Cardiac fibroblast (primary cell): ENCODE measurements around the gene HYAL2.

ENCODE experiments used
- DNase-seq, 2 donors: peaks; one replicate each; pipeline versions ENCODE4 v3.0.0 to v3.0.0-alpha.2; 2010; ENCODE audit warnings: low read depth in 2 of 2
- H3K4me3 ChIP-seq, 2 donors: replicated peaks in 1 of 2; 1 replicate in 1 of 2; 2 replicates in 1 of 2; pipeline ENCODE4 v1.5.1; 2011; ENCODE audit warnings: low read depth in 2 of 2, low read length in 2 of 2, mild to moderate bottlenecking in 2 of 2, moderate library complexity in 1 of 2
- CTCF ChIP-seq: IDR thresholded peaks from one replicate; pipeline ENCODE4 v1.5.1; 2011; ENCODE audit warnings: low read depth, mild to moderate bottlenecking, low read length, inconsistent platforms

HYAL2 gene

GRCh38 chr3:50337175-50337861 lies 14.8 kb upstream of the HYAL2 start:
- H3K4me3 ChIP-seq: peak overlapping the region; percentile 85 to 89
- DNase-seq: peak; percentile 100
- TF ChIP-seq CTCF: no peak

GRCh38 chr3:50336452-50337174 lies 14.1 kb upstream of the HYAL2 start:
- H3K4me3 ChIP-seq: peak overlapping the region; percentile 85 to 89
- no peak for TF ChIP-seq CTCF
- DNase-seq: peak; percentile 39 to 49

DNA sequence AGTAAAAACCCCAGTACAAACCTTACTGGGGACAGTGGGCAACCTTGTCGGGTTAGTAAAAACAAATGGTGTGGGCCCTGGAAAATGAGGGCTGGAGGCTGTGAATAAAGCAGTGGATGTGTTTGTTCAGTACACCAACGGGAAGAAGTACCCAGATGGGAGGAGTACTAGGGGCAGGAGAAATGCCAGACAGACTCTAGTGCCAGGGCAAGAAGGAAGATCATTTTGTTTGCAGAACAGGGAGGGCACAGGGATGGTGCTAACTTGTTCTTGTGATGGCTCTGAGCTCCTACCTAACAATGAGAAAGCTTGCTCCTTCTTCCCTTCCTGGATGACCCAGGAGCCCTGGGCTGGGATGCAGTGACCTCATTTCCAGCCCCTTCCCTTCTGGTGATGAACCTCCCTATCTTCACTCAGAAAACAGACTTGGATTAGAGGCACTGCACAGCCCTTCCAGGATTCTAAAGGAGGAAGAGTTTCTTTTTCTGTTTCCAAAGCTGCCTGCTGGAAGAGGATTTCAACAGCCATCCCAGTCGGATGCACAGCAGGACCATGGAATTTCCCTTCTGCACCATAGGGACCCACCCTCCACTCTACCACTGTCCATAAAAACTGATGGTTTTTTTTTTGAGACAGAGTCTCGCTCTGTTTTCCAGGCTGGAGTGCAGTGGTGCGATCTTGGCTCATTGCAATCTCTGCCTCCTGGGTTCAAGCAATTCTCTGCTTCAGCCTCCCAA lies 12.0 kb upstream of the HYAL2 start:
- no peak for TF ChIP-seq CTCF
- no peak for DNase-seq
- peak overlapping the region in 1 of 2 donors; percentile 13 for H3K4me3 ChIP-seq

GRCh38 chr3:50333744-50334328 lies 11.3 kb upstream of the HYAL2 start:
- TF ChIP-seq CTCF: no peak
- DNase-seq: peak; percentile 93 to 95
- peak overlapping the region in 1 of 2 donors; percentile 21 for H3K4me3 ChIP-seq

GRCh38 chr3:50331364-50331907 lies 8.9 kb upstream of the HYAL2 start:
- TF ChIP-seq CTCF: no peak
- H3K4me3 ChIP-seq: no peak overlapping the region
- no peak for DNase-seq

- no peak for DNase-seq
- TF ChIP-seq CTCF: no peak
- H3K4me3 ChIP-seq: no peak overlapping the region
These were observed 7.8 kb upstream of the HYAL2 start for GRCh38 chr3:50330330-50330729.
